A549 (cell line): ENCODE data around the gene KHDRBS1. TPM values are rescaled to one million over a fixed set of nuclear protein-coding genes. Genes with fewer than 3 reads are reported as not detected.

Source experiments
- ATAC-seq, 2 experiments: fragments of 200-7000 bp in 1 of 2; fragments of >200 bp in 1 of 2; cut with Nextera tagmentation in 1 of 2; cut with Tn5 transposase in 1 of 2; 3 replicates each; pipeline versions ENCODE4 v1.8.0 to v1.9.1; 2018 to 2020; ENCODE audit warnings: mild to moderate bottlenecking in 1 of 2, moderate library complexity in 1 of 2
- CTCF ChIA-PET: fragments of 300-600 bp; sonication (Branson Sonifier 250); formaldehyde crosslinking; extraction: SDS; loops from one replicate; lab custom pipeline; 2021; ENCODE audit warnings: antibody characterized with exemption, inconsistent platforms; lab: Yijun Ruan, JAX
- POLR2A ChIA-PET: fragments of 350-600 bp; formaldehyde crosslinking; extraction: SDS; loops from one replicate; lab custom pipeline; 2021; ENCODE audit warnings: antibody characterized with exemption, inconsistent platforms; lab: Yijun Ruan, JAX
- DNase-seq, 2 experiments: peaks; one replicate each; pipeline versions ENCODE4 v3.0.0 to v3.0.0-alpha.2; 2011 to 2016; ENCODE audit warnings: low read depth in 1 of 2, low spot score in 1 of 2
- FAIRE-seq: peaks from 2 replicates; lab custom pipeline; 2011; peaks lifted over from hg19 to GRCh38; lab: Jason Lieb, UNC
- H3K27ac ChIP-seq, 2 experiments: fragments of >200 bp; sonication (Bioruptor Twin); formaldehyde crosslinking; 3 replicates each; pipeline ENCODE4 v1.5.1; 2016 to 2017
- H3K4me1 ChIP-seq: fragments of >200 bp; sonication (Bioruptor Twin); formaldehyde crosslinking; 3 replicates; pipeline ENCODE4 v1.6.1; 2016
- H3K4me2 ChIP-seq: fragments of >200 bp; sonication (Bioruptor Twin); formaldehyde crosslinking; 3 replicates; pipeline ENCODE4 v1.6.1; 2016
- H3K4me3 ChIP-seq: fragments of >200 bp; sonication (Bioruptor Twin); formaldehyde crosslinking; 3 replicates; pipeline ENCODE4 v1.5.1; 2016
- H3K9me3 ChIP-seq: fragments of >200 bp; sonication (Bioruptor Twin); formaldehyde crosslinking; 3 replicates; pipeline ENCODE4 v1.6.1; 2016
- CBX8 ChIP-seq: fragments of 200-600 bp; sonication (generic); IDR thresholded peaks from 2 replicates; pipeline ENCODE4 v1.6.1; 2016
- CEBPB ChIP-seq, 2 experiments: fragments of >200 bp in 1 of 2; sonication (Bioruptor Twin) in 1 of 2; formaldehyde crosslinking in 1 of 2; IDR thresholded peaks; 2 replicates each; pipeline ENCODE4 v1.6.1; 2012 to 2016
- CHD2 ChIP-seq: fragments of 150-350 bp; IDR thresholded peaks from 2 replicates; pipeline ENCODE4 v1.6.1; 2014; ENCODE audit warnings: low read length; ENCODE audit not compliant: partially characterized antibody
- CTCF ChIP-seq: fragments of >200 bp; sonication (Bioruptor Twin); formaldehyde crosslinking; IDR thresholded peaks from 3 replicates; pipeline ENCODE4 v1.5.1; 2016
- EHF ChIP-seq: fragments of 250-450 bp; sonication (Bioruptor Pico); IDR thresholded peaks from 2 replicates; pipeline ENCODE4 v1.5.0; 2020; ENCODE audit warnings: mild to moderate bottlenecking
- ESRRA ChIP-seq: fragments of 150-350 bp; IDR thresholded peaks from 2 replicates; pipeline ENCODE4 v1.6.1; 2014; ENCODE audit warnings: mild to moderate bottlenecking, low read length, borderline replicate concordance
- FOSL2 ChIP-seq, 2 experiments: fragments of 450-650 bp in 1 of 2; fragments of >200 bp in 1 of 2; sonication (Bioruptor Twin) in 1 of 2; formaldehyde crosslinking; IDR thresholded peaks; 2 replicates each; pipeline versions ENCODE4 v1.5.0 to v1.6.1; 2016 to 2020; ENCODE audit warnings: mild to moderate bottlenecking in 1 of 2, moderate library complexity in 1 of 2
- FOXS1 ChIP-seq: fragments of 250-450 bp; sonication (Bioruptor Pico); IDR thresholded peaks from 2 replicates; pipeline ENCODE4 v1.5.0; 2020; ENCODE audit warnings: mild to moderate bottlenecking, moderate library complexity
- HEYL ChIP-seq: fragments of 250-450 bp; sonication (Bioruptor Pico); IDR thresholded peaks from 2 replicates; pipeline ENCODE4 v1.8.0; 2021; ENCODE audit warnings: mild to moderate bottlenecking, moderate library complexity
- HOXA7 ChIP-seq: fragments of 250-450 bp; sonication (Bioruptor Pico); IDR thresholded peaks from 2 replicates; pipeline ENCODE4 v1.5.0; 2020; ENCODE audit warnings: mild to moderate bottlenecking, moderate library complexity
- HOXB5 ChIP-seq: fragments of 250-450 bp; sonication (Bioruptor Pico); IDR thresholded peaks from 2 replicates; pipeline ENCODE4 v1.5.0; 2020; ENCODE audit warnings: mild to moderate bottlenecking, moderate library complexity
- JUNB ChIP-seq: fragments of >200 bp; sonication (Bioruptor Twin); formaldehyde crosslinking; IDR thresholded peaks from 2 replicates; pipeline ENCODE4 v1.6.1; 2016
- KDM1A ChIP-seq: fragments of 200-600 bp; sonication (generic); IDR thresholded peaks from 2 replicates; pipeline ENCODE4 v1.6.1; 2016; ENCODE audit warnings: low read depth, mild to moderate bottlenecking
- MYC ChIP-seq: IDR thresholded peaks from 2 replicates; pipeline ENCODE4 v1.6.1; 2012; ENCODE audit warnings: mild to moderate bottlenecking, inconsistent platforms, low read length, improper control_type of control experiment, borderline replicate concordance
- NFE2L2 ChIP-seq: fragments of 150-350 bp; conservative IDR thresholded peaks from 2 replicates; pipeline ENCODE4 v1.6.1; 2014; ENCODE audit warnings: low read length
- NPAS2 ChIP-seq: fragments of 250-450 bp; sonication (Bioruptor Pico); IDR thresholded peaks from 2 replicates; pipeline ENCODE4 v1.8.0; 2022; ENCODE audit warnings: mild to moderate bottlenecking, moderate library complexity, borderline replicate concordance
- NR3C1 ChIP-seq: fragments of >200 bp; sonication (Bioruptor Twin); formaldehyde crosslinking; IDR thresholded peaks from 3 replicates; pipeline ENCODE4 v1.6.1; 2017
- PHF8 ChIP-seq: fragments of 200-600 bp; sonication (generic); IDR thresholded peaks from 2 replicates; pipeline ENCODE4 v1.6.1; 2016; ENCODE audit warnings: low read depth, mild to moderate bottlenecking, antibody characterized with exemption, moderate library complexity, borderline replicate concordance
- RAD21 ChIP-seq, 2 experiments: fragments of >200 bp in 1 of 2; sonication (Bioruptor Twin) in 1 of 2; formaldehyde crosslinking in 1 of 2; IDR thresholded peaks in 1 of 2; conservative IDR thresholded peaks in 1 of 2; 2 replicates in 1 of 2; 3 replicates in 1 of 2; pipeline ENCODE4 v1.6.1; 2012 to 2018; ENCODE audit warnings: inconsistent platforms in 1 of 2
- RCOR1 ChIP-seq: fragments of 150-350 bp; IDR thresholded peaks from 2 replicates; pipeline ENCODE4 v1.6.1; 2014; ENCODE audit warnings: antibody characterized with exemption, low read length, low read depth
- SREBF2 ChIP-seq: fragments of 450-650 bp; IDR thresholded peaks from 2 replicates; pipeline ENCODE4 v1.6.1; 2014; ENCODE audit warnings: mild to moderate bottlenecking, moderate library complexity
- USF2 ChIP-seq: fragments of 450-650 bp; IDR thresholded peaks from 2 replicates; pipeline ENCODE4 v1.6.1; 2014; ENCODE audit warnings: antibody characterized with exemption
- ZFP36 ChIP-seq: fragments of 450-650 bp; IDR thresholded peaks from 2 replicates; pipeline ENCODE4 v1.6.1; 2014; ENCODE audit warnings: borderline replicate concordance; ENCODE audit not compliant: partially characterized antibody
- ZSCAN20 ChIP-seq: fragments of 250-450 bp; sonication (Bioruptor Pico); IDR thresholded peaks from 2 replicates; pipeline ENCODE4 v1.8.0; 2022; ENCODE audit warnings: mild to moderate bottlenecking, moderate library complexity
- WGBS: methylation state at CpG from one replicate; pipeline ENCODE4 v1.1.6; 2017; ENCODE audit errors: missing lambda C conversion rate; 5-methylcytosine and 5-hydroxymethylcytosine counted together
- polyA plus RNA-seq, 4 experiments: library from polyadenylated mRNA; depleted of rRNA in 3 of 4; stranded (reverse); fragments of >200 nt; fragmentation: RNase III in 1 of 4; extraction: RNeasy Plus Mini Kit Qiagen cat#74134 plus additional on column Dnase treatment in 1 of 4; gene quantifications; 2 replicates in 3 of 4; 3 replicates in 1 of 4; pipeline ENCODE4 v1.2.3, GENCODE V29; 2011 to 2017
- TF ChIP-seq, protein P1 (sequence below): fragments of >200 bp; sonication (Bioruptor Twin); formaldehyde crosslinking; IDR thresholded peaks from 3 replicates; pipeline ENCODE4 v1.6.1; 2016

Gene KHDRBS1
- polyA plus RNA-seq, 2 of the 4 experiments (the other 2 are of a cell fraction) = 60.6 to 109 TPM

DNA sequence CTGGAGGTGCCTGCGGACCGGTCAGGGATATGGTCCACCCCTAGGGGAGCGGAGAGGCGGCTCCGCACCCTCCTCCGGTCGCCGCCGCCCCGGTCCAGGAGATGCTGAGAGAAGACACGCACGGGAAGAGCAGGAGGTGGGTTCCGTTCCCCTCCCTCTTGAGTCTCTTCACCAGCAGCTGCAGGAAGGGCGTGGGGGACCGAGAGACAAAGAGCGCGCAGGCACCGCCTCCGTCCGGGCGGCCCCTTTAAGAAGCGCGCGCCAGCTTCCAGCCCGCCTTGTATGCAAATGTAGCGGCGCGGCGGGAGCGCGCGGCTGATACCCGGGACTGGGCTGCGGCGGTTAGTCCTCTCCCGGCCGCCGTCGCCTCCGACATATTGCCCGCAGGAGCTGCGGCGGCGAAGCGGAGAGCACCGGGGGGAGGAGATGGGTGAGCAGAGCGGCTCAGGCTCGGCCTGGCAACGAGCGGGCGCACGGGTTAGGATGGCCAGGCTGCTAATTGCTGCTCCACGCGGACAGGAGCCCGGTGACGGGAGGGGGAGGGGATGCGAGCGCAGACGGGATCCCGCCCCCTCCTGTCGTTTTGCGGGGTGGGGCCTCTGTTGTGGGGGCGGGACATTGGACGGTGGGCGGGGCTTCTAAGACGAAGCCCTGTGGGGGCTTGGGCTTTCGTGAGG, 59.1 kb downstream of the KHDRBS1 start, which contains the start of gene TMEM39B (continued):
- TF ChIP-seq, protein P1, sequence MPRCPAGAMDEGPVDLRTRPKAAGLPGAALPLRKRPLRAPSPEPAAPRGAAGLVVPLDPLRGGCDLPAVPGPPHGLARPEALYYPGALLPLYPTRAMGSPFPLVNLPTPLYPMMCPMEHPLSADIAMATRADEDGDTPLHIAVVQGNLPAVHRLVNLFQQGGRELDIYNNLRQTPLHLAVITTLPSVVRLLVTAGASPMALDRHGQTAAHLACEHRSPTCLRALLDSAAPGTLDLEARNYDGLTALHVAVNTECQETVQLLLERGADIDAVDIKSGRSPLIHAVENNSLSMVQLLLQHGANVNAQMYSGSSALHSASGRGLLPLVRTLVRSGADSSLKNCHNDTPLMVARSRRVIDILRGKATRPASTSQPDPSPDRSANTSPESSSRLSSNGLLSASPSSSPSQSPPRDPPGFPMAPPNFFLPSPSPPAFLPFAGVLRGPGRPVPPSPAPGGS = peak; percentile 66; the same call in 1 of the 3 replicates
- TF ChIP-seq ESRRA = no peak
- no peak for TF ChIP-seq CEBPB (IDR thresholded peaks at IDR 0.05)
- TF ChIP-seq CTCF = no peak
- no peak for TF ChIP-seq JUNB
- no peak for TF ChIP-seq RCOR1
- TF ChIP-seq PHF8 = peak; percentile 61
- no peak for TF ChIP-seq HOXB5 (CRISPR knock-in tag)
- TF ChIP-seq CBX8 = no peak
- no peak for TF ChIP-seq FOSL2 (IDR thresholded peaks at IDR 0.05)
- no peak for TF ChIP-seq FOSL2 (CRISPR knock-in tag; IDR thresholded peaks at IDR 0.05)
- peak; percentile 55; the same call in 1 of the 2 replicates for TF ChIP-seq MYC
- no peak for TF ChIP-seq EHF (CRISPR knock-in tag)
- no peak for TF ChIP-seq NPAS2 (CRISPR knock-in tag)
- TF ChIP-seq ZSCAN20 (CRISPR knock-in tag) = no peak
- no peak for TF ChIP-seq SREBF2
- TF ChIP-seq FOXS1 (CRISPR knock-in tag) = no peak
- no peak for TF ChIP-seq ZFP36
- no peak for TF ChIP-seq USF2
- TF ChIP-seq NFE2L2 = no peak
- TF ChIP-seq NR3C1 = no peak
- no peak for TF ChIP-seq HOXA7 (CRISPR knock-in tag)
- no peak for TF ChIP-seq RAD21 (conservative IDR thresholded peaks at IDR 0.05 in 1 of 2, IDR thresholded peaks at IDR 0.05 in 1 of 2)
- TF ChIP-seq, all 56 proteins: peak for 7

GRCh38 chr1:32073299-32074229, 59.9 kb downstream of the KHDRBS1 start:
- DNase-seq (peak in 1 of 2 experiments; percentile 48), FAIRE-seq (no peak), ATAC-seq (peak in 1 of 2 experiments; percentile 54; a peak in 3 of 6 replicates)
- no peaks in the 10 kb centered on the region for H3K9me3 ChIP-seq
- WGBS = 64% methylated on average over 22 of the region's 28 CpGs
- H3K4me3 ChIP-seq = peak overlapping the region; percentile 67
- H3K4me1 ChIP-seq = peaks cover 16% of the 10 kb centered on the region
- POLR2A ChIA-PET = interaction anchor here (0.8 to 2.7 kb wide), 10 partner anchors 8 to 285 kb away, joined by 3 to 25 read pairs (median 5); partner anchors contain the start of genes CCDC28B, KHDRBS1 and KPNA6
- peak overlapping the region; percentile 94 to 98 for H3K27ac ChIP-seq
- CTCF ChIA-PET = interaction anchor here (0.6 to 1.9 kb wide), 7 partner anchors 10 to 39 kb away, joined by 3 to 8 read pairs (median 4); no protein-coding TSS in a partner anchor
- peak overlapping the region; percentile 77 for H3K4me2 ChIP-seq
- TF ChIP-seq HEYL = no peak
- no peak for TF ChIP-seq KDM1A
- TF ChIP-seq CHD2 = no peak
